Measurements from ENCODE around the gene PRMT7. TPM values are rescaled to one million over a fixed set of nuclear protein-coding genes. Genes with fewer than 3 reads are reported as not detected.

Gene PRMT7
- total RNA-seq, 1 experiment from 2014 or later: 33.1 TPM

DNA sequence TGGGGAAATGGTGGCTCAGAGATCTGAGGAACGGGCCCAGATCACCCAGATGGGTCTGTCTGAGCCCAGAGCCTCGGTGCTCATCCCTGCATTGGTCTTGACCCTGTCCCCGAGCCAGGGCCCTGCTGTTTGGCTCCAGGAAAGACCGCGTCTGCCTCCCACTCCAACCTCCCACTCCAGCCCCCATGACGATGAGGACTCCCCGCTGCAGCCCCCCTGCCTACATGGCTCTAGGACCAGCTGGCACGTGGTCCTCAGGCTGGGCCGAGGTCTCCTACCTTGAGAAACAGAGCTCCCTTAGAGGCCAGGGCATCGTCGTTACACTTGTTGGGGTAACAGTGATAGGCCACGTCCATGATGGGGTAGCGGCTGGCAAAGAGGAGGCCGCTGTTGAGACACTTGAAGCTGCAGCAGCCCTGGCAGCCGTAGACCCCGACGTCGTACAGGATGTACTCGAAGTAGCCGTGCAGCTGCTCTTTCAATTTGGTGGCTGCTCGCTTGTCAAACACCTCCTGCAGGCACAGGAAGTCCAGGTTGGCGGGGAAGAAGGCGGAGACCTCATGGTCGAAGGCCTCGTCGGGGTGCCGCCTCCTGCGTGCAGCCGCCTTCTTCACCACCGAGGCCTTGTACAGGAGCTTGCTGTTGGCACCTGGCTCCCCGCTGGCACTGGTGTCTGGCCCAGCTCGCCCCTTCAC lies 59.9 kb downstream of the PRMT7 start:
- no peaks in the 10 kb centered on the region for H3K36me3 ChIP-seq (ENCODE audit: control insufficient read depth, insufficient read depth, low read length)
- CTCF ChIA-PET: no interaction called here
- no TSS peak for BruUV-seq (replicated peaks)
- H3K27me3 ChIP-seq (ENCODE audit: control insufficient read depth, insufficient read depth, low read length): no peaks in the 10 kb centered on the region
- DNase-seq (ENCODE audit: low read depth, low spot score) (no peak), ATAC-seq (no peak)
- no peaks in the 10 kb centered on the region for H3K9me3 ChIP-seq (ENCODE audit: control insufficient read depth, insufficient read depth, low read depth, low read length)
- no peaks in the 10 kb centered on the region for H3K4me1 ChIP-seq (ENCODE audit: control insufficient read depth, insufficient read depth, low read length)
- H3K4me3 ChIP-seq (ENCODE audit: low read depth in 2 of 2, low read length in 2 of 2): no peak overlapping the region
- no peak for TF ChIP-seq TCF7L2 (IDR thresholded peaks at IDR 0.05; ENCODE audit: low read depth, low read length)
- TF ChIP-seq POLR2AphosphoS5 (IDR thresholded peaks at IDR 0.05; ENCODE audit: low read depth, low read length): no peak
- TF ChIP-seq, protein P1, sequence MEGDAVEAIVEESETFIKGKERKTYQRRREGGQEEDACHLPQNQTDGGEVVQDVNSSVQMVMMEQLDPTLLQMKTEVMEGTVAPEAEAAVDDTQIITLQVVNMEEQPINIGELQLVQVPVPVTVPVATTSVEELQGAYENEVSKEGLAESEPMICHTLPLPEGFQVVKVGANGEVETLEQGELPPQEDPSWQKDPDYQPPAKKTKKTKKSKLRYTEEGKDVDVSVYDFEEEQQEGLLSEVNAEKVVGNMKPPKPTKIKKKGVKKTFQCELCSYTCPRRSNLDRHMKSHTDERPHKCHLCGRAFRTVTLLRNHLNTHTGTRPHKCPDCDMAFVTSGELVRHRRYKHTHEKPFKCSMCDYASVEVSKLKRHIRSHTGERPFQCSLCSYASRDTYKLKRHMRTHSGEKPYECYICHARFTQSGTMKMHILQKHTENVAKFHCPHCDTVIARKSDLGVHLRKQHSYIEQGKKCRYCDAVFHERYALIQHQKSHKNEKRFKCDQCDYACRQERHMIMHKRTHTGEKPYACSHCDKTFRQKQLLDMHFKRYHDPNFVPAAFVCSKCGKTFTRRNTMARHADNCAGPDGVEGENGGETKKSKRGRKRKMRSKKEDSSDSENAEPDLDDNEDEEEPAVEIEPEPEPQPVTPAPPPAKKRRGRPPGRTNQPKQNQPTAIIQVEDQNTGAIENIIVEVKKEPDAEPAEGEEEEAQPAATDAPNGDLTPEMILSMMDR (IDR thresholded peaks at IDR 0.05): no peak
- no peak for TF ChIP-seq SIN3A (IDR thresholded peaks at IDR 0.05; ENCODE audit: borderline replicate concordance, insufficient read depth, low read depth, low read length)
- TF ChIP-seq, protein P2, sequence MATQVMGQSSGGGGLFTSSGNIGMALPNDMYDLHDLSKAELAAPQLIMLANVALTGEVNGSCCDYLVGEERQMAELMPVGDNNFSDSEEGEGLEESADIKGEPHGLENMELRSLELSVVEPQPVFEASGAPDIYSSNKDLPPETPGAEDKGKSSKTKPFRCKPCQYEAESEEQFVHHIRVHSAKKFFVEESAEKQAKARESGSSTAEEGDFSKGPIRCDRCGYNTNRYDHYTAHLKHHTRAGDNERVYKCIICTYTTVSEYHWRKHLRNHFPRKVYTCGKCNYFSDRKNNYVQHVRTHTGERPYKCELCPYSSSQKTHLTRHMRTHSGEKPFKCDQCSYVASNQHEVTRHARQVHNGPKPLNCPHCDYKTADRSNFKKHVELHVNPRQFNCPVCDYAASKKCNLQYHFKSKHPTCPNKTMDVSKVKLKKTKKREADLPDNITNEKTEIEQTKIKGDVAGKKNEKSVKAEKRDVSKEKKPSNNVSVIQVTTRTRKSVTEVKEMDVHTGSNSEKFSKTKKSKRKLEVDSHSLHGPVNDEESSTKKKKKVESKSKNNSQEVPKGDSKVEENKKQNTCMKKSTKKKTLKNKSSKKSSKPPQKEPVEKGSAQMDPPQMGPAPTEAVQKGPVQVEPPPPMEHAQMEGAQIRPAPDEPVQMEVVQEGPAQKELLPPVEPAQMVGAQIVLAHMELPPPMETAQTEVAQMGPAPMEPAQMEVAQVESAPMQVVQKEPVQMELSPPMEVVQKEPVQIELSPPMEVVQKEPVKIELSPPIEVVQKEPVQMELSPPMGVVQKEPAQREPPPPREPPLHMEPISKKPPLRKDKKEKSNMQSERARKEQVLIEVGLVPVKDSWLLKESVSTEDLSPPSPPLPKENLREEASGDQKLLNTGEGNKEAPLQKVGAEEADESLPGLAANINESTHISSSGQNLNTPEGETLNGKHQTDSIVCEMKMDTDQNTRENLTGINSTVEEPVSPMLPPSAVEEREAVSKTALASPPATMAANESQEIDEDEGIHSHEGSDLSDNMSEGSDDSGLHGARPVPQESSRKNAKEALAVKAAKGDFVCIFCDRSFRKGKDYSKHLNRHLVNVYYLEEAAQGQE (IDR thresholded peaks at IDR 0.05; ENCODE audit: insufficient read depth in 1 of 2, low read depth in 2 of 2, low read length in 1 of 2): no peak
- intact Hi-C loops (cut with micrococcal nuclease; ENCODE audit: unreplicated experiment): no loop called here
- POLR2A ChIA-PET: no interaction called here
- in situ Hi-C loops (cut with HindIII; ENCODE audit: low pct_unique_long_range_greater_than_20kb, low sequenced_read_pairs): no loop called here
- no peak overlapping the region for H3K27ac ChIP-seq (ENCODE audit: low read length)

DNA sequence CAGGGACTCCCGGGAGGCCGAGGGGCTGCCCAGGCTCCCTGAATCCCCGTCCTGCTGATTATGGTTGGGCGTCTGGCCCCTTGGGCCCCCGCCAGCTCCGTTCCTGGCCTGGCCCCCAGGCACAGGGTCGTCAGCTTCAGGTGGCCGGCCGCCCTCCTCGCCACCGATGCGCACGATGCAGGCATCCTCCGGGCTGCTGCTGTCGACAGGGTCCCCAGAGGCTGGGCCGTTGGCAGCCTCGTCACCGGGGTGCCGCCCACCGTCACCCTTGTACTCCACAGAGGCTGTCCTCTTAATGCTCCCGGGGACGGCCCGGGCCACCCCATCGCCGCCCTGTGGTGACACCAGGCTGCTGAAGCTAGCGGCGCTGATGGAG lies 60.4 kb downstream of the PRMT7 start:
- Histone ChIP-seq H3K36me3 (ENCODE audit: control insufficient read depth, insufficient read depth, low read length) (no peaks in the 10 kb centered on the region), H3K27me3 (ENCODE audit: control insufficient read depth, insufficient read depth, low read length) (no peaks in the 10 kb centered on the region), H3K9me3 (ENCODE audit: control insufficient read depth, insufficient read depth, low read depth, low read length) (no peaks in the 10 kb centered on the region), H3K4me1 (ENCODE audit: control insufficient read depth, insufficient read depth, low read length) (no peaks in the 10 kb centered on the region), H3K4me3 (ENCODE audit: low read depth in 2 of 2, low read length in 2 of 2) (no peak overlapping the region), H3K27ac (ENCODE audit: low read length) (no peak overlapping the region)
- TF ChIP-seq, protein P2 (IDR thresholded peaks at IDR 0.05; ENCODE audit: insufficient read depth in 1 of 2, low read depth in 2 of 2, low read length in 1 of 2): no peak
- TF ChIP-seq TCF7L2 (IDR thresholded peaks at IDR 0.05; ENCODE audit: low read depth, low read length) (no peak), POLR2AphosphoS5 (IDR thresholded peaks at IDR 0.05; ENCODE audit: low read depth, low read length) (no peak), SIN3A (IDR thresholded peaks at IDR 0.05; ENCODE audit: borderline replicate concordance, insufficient read depth, low read depth, low read length) (no peak)
- TF ChIP-seq, protein P1 (IDR thresholded peaks at IDR 0.05): no peak
- ChIA-PET CTCF (no interaction called here), POLR2A (no interaction called here)
- intact Hi-C loops (cut with micrococcal nuclease; ENCODE audit: unreplicated experiment) (no loop called here), in situ Hi-C loops (cut with HindIII; ENCODE audit: low pct_unique_long_range_greater_than_20kb, low sequenced_read_pairs) (no loop called here)
- DNase-seq (ENCODE audit: low read depth, low spot score) (no peak), ATAC-seq (no peak)
- no TSS peak for BruUV-seq (replicated peaks)

Measured in Panc1 (cell line).